Prostate gland (tissue), 2 donors: ENCODE data around the gene MNAT1.

Experiments
- POLR2A ChIP-seq: fragments of 450-650 bp; IDR thresholded peaks from one replicate; pipeline ENCODE4 v1.6.1; 2016; ENCODE audit warnings: antibody characterized with exemption, mild to moderate bottlenecking
- TF ChIP-seq, protein P1 (sequence below), 4 experiments: fragments of 200-600 bp in 2 of 4; fragments of 450-650 bp in 2 of 4; sonication (generic) in 2 of 4; IDR thresholded peaks; 1 replicate in 3 of 4; 2 replicates in 1 of 4; pipeline ENCODE4 v1.5.1; 2016 to 2019; ENCODE audit warnings: antibody characterized with exemption in 4 of 4, mild to moderate bottlenecking in 2 of 4, moderate library complexity in 2 of 4

DNA sequence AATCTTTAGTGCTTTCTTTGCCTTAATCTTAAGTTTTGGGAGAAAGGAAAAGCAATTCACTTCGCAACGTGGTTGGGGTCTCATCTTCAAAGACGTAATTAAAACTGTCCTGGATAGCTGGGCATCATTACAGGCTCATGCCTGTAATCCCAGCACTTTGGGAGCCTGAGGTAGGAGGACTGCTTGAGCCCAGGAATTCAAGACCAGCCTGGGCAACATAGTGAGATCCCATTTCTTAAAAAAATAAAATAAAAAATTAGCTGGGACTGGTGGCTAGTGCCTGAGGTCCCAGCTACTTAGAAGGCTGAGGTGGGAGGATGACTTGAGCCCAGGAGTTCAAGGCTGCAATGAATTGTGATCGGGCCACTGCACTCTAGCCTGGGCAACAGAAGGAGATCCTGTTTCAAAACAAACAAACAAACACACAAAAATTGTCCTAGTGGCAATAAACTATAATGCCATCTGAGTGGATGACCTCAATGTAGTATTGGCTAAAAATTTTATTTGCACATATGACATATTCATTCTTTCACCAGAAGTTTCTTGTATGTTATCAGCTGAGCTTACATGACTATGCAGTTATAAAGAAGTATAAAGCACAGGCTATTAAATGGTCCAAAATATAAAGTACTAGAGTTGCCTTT is 1.6 kb upstream of the MNAT1 start:
- TF ChIP-seq, protein P1, sequence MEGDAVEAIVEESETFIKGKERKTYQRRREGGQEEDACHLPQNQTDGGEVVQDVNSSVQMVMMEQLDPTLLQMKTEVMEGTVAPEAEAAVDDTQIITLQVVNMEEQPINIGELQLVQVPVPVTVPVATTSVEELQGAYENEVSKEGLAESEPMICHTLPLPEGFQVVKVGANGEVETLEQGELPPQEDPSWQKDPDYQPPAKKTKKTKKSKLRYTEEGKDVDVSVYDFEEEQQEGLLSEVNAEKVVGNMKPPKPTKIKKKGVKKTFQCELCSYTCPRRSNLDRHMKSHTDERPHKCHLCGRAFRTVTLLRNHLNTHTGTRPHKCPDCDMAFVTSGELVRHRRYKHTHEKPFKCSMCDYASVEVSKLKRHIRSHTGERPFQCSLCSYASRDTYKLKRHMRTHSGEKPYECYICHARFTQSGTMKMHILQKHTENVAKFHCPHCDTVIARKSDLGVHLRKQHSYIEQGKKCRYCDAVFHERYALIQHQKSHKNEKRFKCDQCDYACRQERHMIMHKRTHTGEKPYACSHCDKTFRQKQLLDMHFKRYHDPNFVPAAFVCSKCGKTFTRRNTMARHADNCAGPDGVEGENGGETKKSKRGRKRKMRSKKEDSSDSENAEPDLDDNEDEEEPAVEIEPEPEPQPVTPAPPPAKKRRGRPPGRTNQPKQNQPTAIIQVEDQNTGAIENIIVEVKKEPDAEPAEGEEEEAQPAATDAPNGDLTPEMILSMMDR (IDR thresholded peaks at IDR 0.05), result no peak
- TF ChIP-seq POLR2A, result no peak
